Subcutaneous abdominal adipose tissue (tissue), 5 donors: ENCODE results near the gene TRAM2.

ENCODE experiments used
- H3K27ac ChIP-seq: one replicate; pipeline ENCODE4 v1.7.0; 2013; ENCODE audit warnings: low read depth, mild to moderate bottlenecking, inconsistent platforms, low read length, moderate library complexity
- H3K27me3 ChIP-seq, 5 donors: one replicate each; pipeline ENCODE4 v1.7.0; 2013; ENCODE audit warnings: low read length in 5 of 5, inconsistent platforms in 1 of 5; ENCODE audit not compliant: control insufficient read depth in 5 of 5, insufficient read depth in 4 of 5
- H3K36me3 ChIP-seq, 5 donors: one replicate each; pipeline ENCODE4 v1.7.0; 2013; ENCODE audit warnings: low read length in 5 of 5; ENCODE audit not compliant: control insufficient read depth in 5 of 5, insufficient read depth in 5 of 5
- H3K4me1 ChIP-seq, 5 donors: one replicate each; pipeline ENCODE4 v1.7.0; 2013; ENCODE audit warnings: low read length in 5 of 5, mild to moderate bottlenecking in 3 of 5, moderate library complexity in 1 of 5; ENCODE audit not compliant: control insufficient read depth in 5 of 5, insufficient read depth in 5 of 5
- H3K4me3 ChIP-seq, 5 donors: one replicate each; pipeline ENCODE4 v1.7.0; 2013; ENCODE audit warnings: low read length in 5 of 5, low read depth in 1 of 5
- H3K9ac ChIP-seq, 5 donors: one replicate each; pipeline ENCODE4 v1.7.0; 2013; ENCODE audit warnings: low read length in 5 of 5, mild to moderate bottlenecking in 4 of 5, moderate library complexity in 3 of 5
- H3K9me3 ChIP-seq, 5 donors: one replicate each; pipeline ENCODE4 v1.7.0; 2013; ENCODE audit warnings: low read length in 5 of 5; ENCODE audit not compliant: control insufficient read depth in 5 of 5
- donor health status: healthy.
- donor health status: healthy.
- donor health status: healthy.
- donor health status: healthy.
- donor health status: healthy.

The TRAM2 gene

DNA sequence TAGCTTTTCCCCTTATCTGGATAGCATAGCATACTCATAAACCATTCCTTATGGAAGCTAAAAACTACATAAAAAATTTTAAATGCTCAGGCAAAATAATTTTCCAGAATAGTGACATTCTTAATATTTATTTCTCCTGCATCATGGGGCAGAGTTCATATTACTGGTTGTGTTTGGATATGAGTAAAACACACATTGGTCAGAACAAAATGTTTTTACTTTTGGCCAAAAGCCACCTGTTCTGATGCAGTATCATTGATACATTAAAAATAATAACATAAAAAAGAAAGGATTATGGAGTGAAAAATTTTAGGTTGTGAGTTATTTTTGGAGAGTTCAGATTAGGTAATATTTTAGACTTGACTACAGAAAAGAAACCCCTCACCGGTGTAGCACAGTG, 33.6 kb downstream of the TRAM2 start:
- Histone ChIP-seq H3K27ac (no peak overlapping the region), H3K4me3 (no peak overlapping the region)

DNA sequence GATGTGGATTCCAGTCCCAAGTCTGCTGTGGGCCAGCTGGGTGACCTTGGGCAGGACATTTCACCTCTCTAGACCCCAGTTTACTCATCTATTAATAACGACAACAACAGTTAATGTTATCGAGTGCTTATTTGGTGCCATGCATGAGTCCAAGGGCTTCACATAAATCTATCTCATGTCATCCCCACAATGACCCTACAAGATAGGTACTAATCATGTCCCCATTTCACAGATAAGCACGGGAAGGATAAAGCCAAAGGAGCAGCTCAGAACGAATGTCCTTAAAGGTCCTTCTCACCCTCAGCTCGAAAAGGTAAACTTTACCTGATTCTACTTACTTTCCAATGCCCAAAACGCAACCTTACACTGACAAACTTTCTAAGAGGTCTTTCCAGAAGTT, 35.7 kb downstream of the TRAM2 start:
- no peak overlapping the region for H3K9ac ChIP-seq
- H3K4me3 ChIP-seq, result no peak overlapping the region
- no peaks in the 10 kb centered on the region for H3K27me3 ChIP-seq
- H3K9me3 ChIP-seq, result no peaks in the 10 kb centered on the region
- no peak overlapping the region for H3K27ac ChIP-seq
- peaks cover 13 to 68% (median 61%) of the 10 kb centered on the region in 5 donors for H3K4me1 ChIP-seq
- no peaks in the 10 kb centered on the region for H3K36me3 ChIP-seq

More for the DNA sequence above, 33.6 kb downstream of the TRAM2 start:
- peaks cover 14 to 70% (median 64%) of the 10 kb centered on the region in 5 donors for H3K4me1 ChIP-seq
- H3K27me3 ChIP-seq, result no peaks in the 10 kb centered on the region
- H3K9me3 ChIP-seq, result no peaks in the 10 kb centered on the region
- H3K36me3 ChIP-seq, result no peaks in the 10 kb centered on the region
- H3K9ac ChIP-seq, result no peak overlapping the region

DNA sequence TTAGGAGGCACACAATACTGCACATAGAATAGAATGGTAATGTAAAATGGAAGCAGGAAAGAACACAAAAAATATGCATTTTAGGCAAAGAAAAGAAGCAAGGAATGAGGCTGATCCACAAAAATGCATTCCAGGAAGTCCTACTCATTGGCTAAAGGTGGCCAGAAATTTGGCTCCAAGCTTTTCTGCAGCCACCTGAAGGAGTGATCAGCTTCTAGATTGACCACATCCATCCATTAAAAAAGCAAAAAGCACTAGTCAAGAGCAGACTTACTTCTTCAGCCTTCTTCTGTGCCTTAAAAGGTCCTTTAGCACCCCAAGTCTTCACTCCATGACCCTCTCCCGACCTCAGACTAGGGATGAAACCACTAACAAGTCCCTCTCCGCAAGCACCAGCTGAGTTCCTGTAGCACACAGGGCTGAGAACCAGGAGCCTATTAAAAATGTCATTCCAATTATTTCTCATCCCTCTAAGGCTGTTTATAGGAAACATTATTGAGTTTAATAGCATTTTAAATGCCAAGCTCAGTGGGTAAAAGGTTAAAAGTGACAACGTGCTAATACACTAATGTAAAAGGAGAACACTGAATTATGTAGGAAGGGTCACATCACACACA, 36.5 kb downstream of the TRAM2 start:
- peaks cover 13 to 60% (median 58%) of the 10 kb centered on the region in 5 donors for H3K4me1 ChIP-seq
- no peak overlapping the region for H3K4me3 ChIP-seq
- H3K27me3 ChIP-seq, result no peaks in the 10 kb centered on the region
- no peak overlapping the region for H3K27ac ChIP-seq
- no peaks in the 10 kb centered on the region for H3K9me3 ChIP-seq
- no peak overlapping the region for H3K9ac ChIP-seq
- H3K36me3 ChIP-seq, result peaks cover 0 to 4% (median 0%) of the 10 kb centered on the region in 5 donors

DNA sequence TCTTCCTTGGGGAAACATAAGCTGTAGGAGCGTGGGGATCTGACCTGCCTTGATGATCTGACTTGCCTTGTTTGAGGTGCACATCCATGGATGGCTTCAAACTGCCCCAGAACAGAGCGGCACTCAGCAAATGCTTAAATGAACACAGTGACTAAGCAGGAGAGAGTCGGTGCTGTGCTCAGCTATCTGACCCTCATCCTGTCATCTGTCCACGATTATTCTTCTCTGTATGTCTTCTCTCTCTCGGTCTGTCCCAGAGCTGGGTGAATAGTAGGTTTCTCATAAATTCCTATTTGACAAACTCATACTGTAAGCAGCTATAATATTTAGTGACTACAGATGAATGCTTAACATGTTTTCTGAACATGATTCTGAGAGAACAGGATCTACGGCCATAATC, 37.3 kb downstream of the TRAM2 start:
- Histone ChIP-seq H3K4me1 (peaks cover 13 to 53% (median 50%) of the 10 kb centered on the region in 5 donors), H3K27ac (no peak overlapping the region), H3K9me3 (no peaks in the 10 kb centered on the region), H3K27me3 (no peaks in the 10 kb centered on the region), H3K9ac (no peak overlapping the region), H3K4me3 (no peak overlapping the region), H3K36me3 (peaks cover 0 to 12% (median 6%) of the 10 kb centered on the region in 5 donors)

DNA sequence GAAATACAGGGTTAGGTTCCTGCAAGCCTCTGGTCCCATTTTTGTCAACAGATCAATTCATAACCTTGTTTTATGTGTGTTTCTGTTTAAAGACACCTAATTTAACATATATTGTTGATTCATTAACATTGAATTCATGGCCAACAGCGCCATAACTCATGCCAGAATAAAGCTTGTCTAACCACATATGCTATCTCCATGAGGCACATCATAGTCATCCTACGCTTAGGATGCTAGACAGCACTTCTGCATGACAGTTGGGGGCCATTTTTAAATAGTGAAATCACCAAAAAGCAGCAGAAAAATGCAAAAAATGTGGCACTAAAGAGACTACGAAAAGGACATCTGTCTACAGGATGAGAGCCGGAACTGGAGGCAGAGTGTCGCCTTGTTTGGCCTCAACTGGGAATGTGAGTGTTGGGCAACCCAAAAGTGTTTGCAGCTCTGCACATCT, 37.9 kb downstream of the TRAM2 start:
- Histone ChIP-seq H3K36me3 (peaks cover 0 to 17% (median 10%) of the 10 kb centered on the region in 5 donors), H3K4me1 (peaks cover 9 to 46% (median 44%) of the 10 kb centered on the region in 5 donors)

DNA sequence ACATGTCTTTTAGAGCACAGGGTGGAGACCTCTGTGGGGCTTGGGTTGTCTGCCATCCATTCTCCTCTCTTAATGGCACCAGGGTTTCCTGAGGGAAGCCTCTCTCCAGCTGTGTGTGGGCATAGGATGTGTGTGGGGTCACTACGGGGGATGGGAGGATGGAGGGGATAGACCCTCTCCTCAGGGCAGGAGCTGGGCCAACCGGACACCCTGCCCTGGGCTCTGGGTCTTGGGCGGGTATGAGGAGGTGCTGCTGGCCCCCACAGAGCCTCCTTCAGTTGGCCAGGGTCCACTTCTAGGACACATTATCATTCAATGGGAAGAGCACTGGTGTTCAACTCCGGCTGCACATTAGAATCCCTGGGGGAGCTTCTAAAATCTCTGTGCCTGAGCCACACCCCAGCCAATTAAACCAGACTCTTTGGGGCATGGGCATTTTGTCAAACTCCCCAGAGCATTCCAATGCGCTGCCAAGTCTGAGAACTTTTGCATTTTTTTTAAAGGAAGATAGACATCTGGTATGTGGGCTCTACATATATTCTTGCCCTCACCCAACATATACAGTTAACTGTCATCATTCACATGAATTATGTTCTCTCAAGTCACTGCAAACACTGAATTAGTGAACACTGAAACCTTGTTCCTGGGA, 38.5 kb downstream of the TRAM2 start:
- no peak overlapping the region for H3K9ac ChIP-seq
- no peak overlapping the region for H3K4me3 ChIP-seq
- peaks cover 0 to 21% (median 13%) of the 10 kb centered on the region in 5 donors for H3K36me3 ChIP-seq
- no peaks in the 10 kb centered on the region for H3K9me3 ChIP-seq
- H3K27ac ChIP-seq, result no peak overlapping the region
- peaks cover 5 to 41% (median 38%) of the 10 kb centered on the region in 5 donors for H3K4me1 ChIP-seq
- no peaks in the 10 kb centered on the region for H3K27me3 ChIP-seq

More for the DNA sequence above, 37.9 kb downstream of the TRAM2 start:
- H3K27me3 ChIP-seq, result no peaks in the 10 kb centered on the region
- no peak overlapping the region for H3K27ac ChIP-seq
- H3K9ac ChIP-seq, result no peak overlapping the region
- no peak overlapping the region for H3K4me3 ChIP-seq
- no peaks in the 10 kb centered on the region for H3K9me3 ChIP-seq

DNA sequence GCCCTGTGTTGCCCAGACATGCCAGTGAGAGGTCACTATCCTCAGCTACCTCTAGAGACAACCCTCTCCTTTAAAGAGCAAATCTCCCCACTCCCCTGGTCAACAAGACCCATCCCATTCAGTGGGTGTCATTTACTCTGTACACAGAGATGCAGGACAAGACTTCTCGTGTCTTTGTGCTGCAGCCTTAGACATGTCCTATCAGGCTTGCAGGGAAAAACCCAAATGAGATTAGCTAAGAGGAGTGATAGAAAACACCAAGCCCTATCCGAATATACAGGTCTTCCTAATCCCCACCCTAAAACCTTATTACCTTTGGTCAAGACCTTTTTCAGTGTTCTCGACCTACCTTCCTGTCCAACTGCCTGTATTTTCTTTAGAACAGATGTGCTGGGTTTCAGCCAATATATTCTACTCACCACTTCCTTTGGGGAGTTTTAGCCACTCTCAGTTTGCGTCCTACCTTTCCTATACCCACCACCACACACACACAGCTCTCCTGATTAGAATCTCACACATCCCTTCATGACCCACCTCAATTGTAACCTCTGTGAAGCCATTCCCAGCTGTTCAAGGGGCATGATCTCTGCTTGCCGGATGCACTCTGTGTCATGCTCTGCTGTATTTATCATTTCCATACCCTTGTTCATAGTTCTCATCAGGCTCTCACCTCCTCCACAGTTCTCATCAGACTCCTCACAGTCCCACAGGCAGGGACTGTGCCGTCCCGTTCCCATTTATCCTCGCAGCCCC, 39.7 kb downstream of the TRAM2 start:
- Histone ChIP-seq H3K27ac (no peak overlapping the region), H3K27me3 (no peaks in the 10 kb centered on the region), H3K9ac (no peak overlapping the region), H3K36me3 (peaks cover 0 to 23% (median 15%) of the 10 kb centered on the region in 5 donors), H3K4me1 (peaks cover 5 to 41% (median 36%) of the 10 kb centered on the region in 5 donors), H3K9me3 (no peaks in the 10 kb centered on the region), H3K4me3 (no peak overlapping the region)

DNA sequence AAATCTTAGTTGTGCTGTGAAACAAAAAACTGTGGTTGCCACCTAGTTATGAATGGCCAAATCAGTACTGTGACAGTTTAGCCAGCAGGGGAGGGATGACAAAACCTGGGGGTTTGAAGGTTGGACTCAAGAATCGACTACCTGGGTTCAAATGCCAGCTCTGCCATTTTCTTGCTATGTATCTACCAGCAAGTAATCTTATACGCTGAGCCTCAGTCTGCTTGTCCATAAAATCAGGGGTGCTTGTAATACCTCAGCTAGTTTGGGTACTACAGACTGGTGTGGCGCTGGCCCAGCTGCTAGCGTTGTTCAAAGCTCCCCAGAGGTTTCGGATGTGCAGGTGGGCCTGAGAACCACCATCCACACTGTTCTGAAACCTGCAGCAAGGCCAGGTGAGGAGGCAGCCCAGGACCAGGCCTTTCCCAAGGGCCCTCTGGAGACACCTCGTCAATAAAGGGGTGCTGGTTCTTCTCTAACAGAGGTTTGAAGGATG, 40.4 kb downstream of the TRAM2 start:
- peaks cover 5 to 41% (median 36%) of the 10 kb centered on the region in 5 donors for H3K4me1 ChIP-seq
- H3K9me3 ChIP-seq, result no peaks in the 10 kb centered on the region
- H3K36me3 ChIP-seq, result peaks cover 0 to 23% (median 15%) of the 10 kb centered on the region in 5 donors
- no peak overlapping the region for H3K9ac ChIP-seq
- H3K27me3 ChIP-seq, result no peaks in the 10 kb centered on the region
- H3K4me3 ChIP-seq, result no peak overlapping the region
- no peak overlapping the region for H3K27ac ChIP-seq

DNA sequence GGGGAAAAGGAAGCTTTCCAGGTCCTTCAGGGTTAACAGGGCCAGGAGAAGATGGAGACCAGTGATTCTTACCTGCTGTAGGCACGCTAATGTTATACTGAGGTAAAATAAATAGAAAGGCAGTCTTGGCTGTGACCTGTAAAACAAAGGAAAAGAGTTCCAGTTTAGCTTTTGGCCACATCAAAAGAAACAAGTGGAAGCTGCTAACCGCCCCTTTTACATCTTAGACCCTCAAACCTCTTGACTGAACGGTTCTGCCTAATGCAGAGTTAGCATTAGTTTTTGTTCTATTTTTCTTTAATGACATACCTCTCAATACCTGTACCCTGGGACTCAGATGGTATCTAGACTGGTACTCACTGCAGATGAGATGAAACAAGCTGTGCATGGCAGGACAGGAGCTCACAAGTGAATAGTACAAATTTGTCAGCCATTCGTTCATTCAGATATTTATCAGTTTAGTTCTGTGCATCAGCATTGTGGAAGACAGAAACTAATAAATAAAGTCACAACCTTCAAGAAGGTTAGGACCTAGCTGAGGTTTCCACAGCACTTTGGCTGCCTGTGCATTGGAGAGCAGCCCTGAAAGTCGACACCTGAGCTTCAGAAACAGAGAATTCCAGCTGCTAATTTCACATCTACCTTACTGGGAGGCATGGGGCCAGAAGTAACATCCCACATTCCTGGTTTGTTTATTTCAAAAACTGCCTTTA, 41.0 kb downstream of the TRAM2 start:
- H3K9ac ChIP-seq, result no peak overlapping the region
- peaks cover 5 to 41% (median 36%) of the 10 kb centered on the region in 5 donors for H3K4me1 ChIP-seq
- H3K27ac ChIP-seq, result no peak overlapping the region
- H3K4me3 ChIP-seq, result no peak overlapping the region
- H3K27me3 ChIP-seq, result no peaks in the 10 kb centered on the region
- peaks cover 0 to 23% (median 15%) of the 10 kb centered on the region in 5 donors for H3K36me3 ChIP-seq
- no peaks in the 10 kb centered on the region for H3K9me3 ChIP-seq
